ENCODE data around the gene POC5. TPM values are rescaled to one million over a fixed set of nuclear protein-coding genes. Genes with fewer than 3 reads are reported as not detected.

The POC5 gene
- total and polyA plus RNA-seq, 2 donors from 2014 or later: 6.1 to 12.1 TPM

DNA sequence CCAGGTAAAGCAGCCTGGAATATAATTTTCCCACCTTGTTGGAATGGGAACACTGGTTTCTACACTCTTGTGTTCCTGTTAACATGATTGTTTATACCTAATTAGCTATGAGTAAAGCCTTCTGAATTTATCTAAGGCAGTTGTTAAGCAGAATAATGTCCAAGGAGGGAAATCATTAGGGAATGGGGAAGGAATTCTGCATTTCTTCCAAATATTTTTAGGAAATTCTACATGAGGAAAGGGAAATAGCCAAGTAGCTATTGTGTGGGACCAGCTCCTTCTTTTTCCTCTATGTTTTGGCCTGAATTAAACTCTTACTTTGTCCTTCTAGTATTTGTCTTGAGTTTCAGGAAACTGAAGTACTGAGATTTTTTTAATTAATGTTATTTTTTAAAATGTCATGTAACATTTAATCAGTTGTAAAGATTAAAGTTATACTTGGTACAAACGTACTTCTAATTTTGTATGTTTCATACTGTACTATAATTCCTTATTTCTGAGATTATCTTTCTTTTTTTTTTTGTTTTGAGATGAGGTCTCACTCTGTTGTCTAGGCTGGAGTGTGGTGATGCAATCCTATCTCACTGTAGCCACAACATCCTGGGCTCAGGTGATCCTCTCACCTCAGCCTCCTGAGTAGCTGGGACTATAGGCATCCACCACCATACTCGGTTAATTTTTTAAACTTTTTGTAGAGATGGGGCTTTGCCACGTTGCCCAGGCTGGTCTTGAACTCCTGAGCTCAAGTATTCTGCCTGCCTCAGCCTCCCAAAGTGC lies 77.5 kb downstream of the POC5 start:
- DNase-seq (no peak), FAIRE-seq (no peak)
- Histone ChIP-seq H3K9ac (ENCODE audit: low read length in 3 of 3) (no peak overlapping the region), H3K9me3 (ENCODE audit: control insufficient read depth in 2 of 3, insufficient read depth in 1 of 3, low read length in 3 of 3) (no peaks in the 10 kb centered on the region), H3K4me1 (ENCODE audit: control insufficient read depth in 2 of 3, insufficient read depth in 2 of 3, low read depth in 1 of 3, low read length in 3 of 3) (no peaks in the 10 kb centered on the region), H3K4me3 (ENCODE audit: low read length in 3 of 3) (no peak overlapping the region), H3K27ac (ENCODE audit: low read depth in 2 of 2, low read length in 2 of 2) (no peak overlapping the region), H3K27me3 (ENCODE audit: control insufficient read depth, insufficient read depth, low read length) (no peaks in the 10 kb centered on the region), H3K36me3 (ENCODE audit: control insufficient read depth in 2 of 3, insufficient read depth in 3 of 3, low read length in 3 of 3) (no peaks in the 10 kb centered on the region)
- intact Hi-C loops (cut with DNase I): no loop called here
- TF ChIP-seq, protein P1, sequence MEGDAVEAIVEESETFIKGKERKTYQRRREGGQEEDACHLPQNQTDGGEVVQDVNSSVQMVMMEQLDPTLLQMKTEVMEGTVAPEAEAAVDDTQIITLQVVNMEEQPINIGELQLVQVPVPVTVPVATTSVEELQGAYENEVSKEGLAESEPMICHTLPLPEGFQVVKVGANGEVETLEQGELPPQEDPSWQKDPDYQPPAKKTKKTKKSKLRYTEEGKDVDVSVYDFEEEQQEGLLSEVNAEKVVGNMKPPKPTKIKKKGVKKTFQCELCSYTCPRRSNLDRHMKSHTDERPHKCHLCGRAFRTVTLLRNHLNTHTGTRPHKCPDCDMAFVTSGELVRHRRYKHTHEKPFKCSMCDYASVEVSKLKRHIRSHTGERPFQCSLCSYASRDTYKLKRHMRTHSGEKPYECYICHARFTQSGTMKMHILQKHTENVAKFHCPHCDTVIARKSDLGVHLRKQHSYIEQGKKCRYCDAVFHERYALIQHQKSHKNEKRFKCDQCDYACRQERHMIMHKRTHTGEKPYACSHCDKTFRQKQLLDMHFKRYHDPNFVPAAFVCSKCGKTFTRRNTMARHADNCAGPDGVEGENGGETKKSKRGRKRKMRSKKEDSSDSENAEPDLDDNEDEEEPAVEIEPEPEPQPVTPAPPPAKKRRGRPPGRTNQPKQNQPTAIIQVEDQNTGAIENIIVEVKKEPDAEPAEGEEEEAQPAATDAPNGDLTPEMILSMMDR (IDR thresholded peaks at IDR 0.05; ENCODE audit: borderline replicate concordance, extremely low read depth, insufficient read depth): no peak

DNA sequence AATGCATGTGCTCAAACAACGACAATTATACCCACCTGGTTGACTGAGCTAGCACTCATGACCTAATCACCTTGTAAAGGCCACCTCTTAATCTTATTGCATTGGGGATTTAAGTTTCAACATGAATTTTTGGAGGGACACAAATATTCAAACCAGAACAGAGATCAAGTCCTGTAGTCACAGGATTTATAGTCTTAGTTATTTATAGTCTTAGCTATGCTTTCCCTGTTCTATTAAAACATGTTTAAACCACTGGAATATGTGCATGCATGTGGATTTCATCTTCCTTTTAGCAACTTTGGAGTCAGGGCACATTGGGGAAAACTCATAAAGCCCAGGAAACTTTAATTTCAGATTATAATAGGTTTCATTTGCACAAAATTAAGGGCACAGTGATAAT lies 79.3 kb downstream of the POC5 start:
- intact Hi-C loops (cut with DNase I): no loop called here
- no peak for FAIRE-seq
- no peaks in the 10 kb centered on the region for H3K9me3 ChIP-seq (ENCODE audit: control insufficient read depth in 2 of 3, insufficient read depth in 1 of 3, low read length in 3 of 3)

DNA sequence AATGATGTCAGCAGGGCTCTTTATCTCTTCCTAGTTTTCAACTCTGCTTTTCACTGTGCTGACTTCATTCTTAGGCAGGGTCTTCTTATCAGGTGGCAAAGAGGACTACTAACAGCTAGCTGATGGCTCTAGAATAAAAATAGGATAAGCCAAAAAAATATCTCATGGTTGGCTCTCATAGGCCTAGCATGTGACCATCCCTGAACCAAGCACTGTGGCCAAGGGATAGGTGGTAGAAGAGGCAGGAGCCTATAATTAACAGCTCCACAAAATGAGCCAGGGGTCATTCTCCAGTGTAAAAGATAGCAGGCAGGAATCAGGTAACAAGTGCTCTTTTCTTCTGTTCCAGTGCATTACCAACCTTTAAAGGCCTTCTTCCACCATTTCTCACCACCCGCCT lies 84.9 kb downstream of the POC5 start:
- no peak for DNase-seq
- H3K27ac ChIP-seq (ENCODE audit: low read depth in 2 of 2, low read length in 2 of 2): no peak overlapping the region
- no peaks in the 10 kb centered on the region for H3K36me3 ChIP-seq (ENCODE audit: control insufficient read depth in 2 of 3, insufficient read depth in 3 of 3, low read length in 3 of 3)
- TF ChIP-seq, protein P1 (IDR thresholded peaks at IDR 0.05; ENCODE audit: borderline replicate concordance, extremely low read depth, insufficient read depth): no peak
- H3K4me1 ChIP-seq (ENCODE audit: control insufficient read depth in 2 of 3, insufficient read depth in 2 of 3, low read depth in 1 of 3, low read length in 3 of 3): no peaks in the 10 kb centered on the region
- intact Hi-C loops (cut with DNase I): no loop called here
- no peaks in the 10 kb centered on the region for H3K27me3 ChIP-seq (ENCODE audit: control insufficient read depth, insufficient read depth, low read length)
- no peak overlapping the region for H3K9ac ChIP-seq (ENCODE audit: low read length in 3 of 3)
- no peak overlapping the region for H3K4me3 ChIP-seq (ENCODE audit: low read length in 3 of 3)
- FAIRE-seq: no peak
- H3K9me3 ChIP-seq (ENCODE audit: control insufficient read depth in 2 of 3, insufficient read depth in 1 of 3, low read length in 3 of 3): no peaks in the 10 kb centered on the region

More for the DNA sequence above, 79.3 kb downstream of the POC5 start:
- no peaks in the 10 kb centered on the region for H3K4me1 ChIP-seq (ENCODE audit: control insufficient read depth in 2 of 3, insufficient read depth in 2 of 3, low read depth in 1 of 3, low read length in 3 of 3)
- no peak overlapping the region for H3K4me3 ChIP-seq (ENCODE audit: low read length in 3 of 3)
- H3K9ac ChIP-seq (ENCODE audit: low read length in 3 of 3): no peak overlapping the region
- no peaks in the 10 kb centered on the region for H3K27me3 ChIP-seq (ENCODE audit: control insufficient read depth, insufficient read depth, low read length)
- TF ChIP-seq, protein P1 (IDR thresholded peaks at IDR 0.05; ENCODE audit: borderline replicate concordance, extremely low read depth, insufficient read depth): no peak
- no peaks in the 10 kb centered on the region for H3K36me3 ChIP-seq (ENCODE audit: control insufficient read depth in 2 of 3, insufficient read depth in 3 of 3, low read length in 3 of 3)
- DNase-seq: no peak
- H3K27ac ChIP-seq (ENCODE audit: low read depth in 2 of 2, low read length in 2 of 2): no peak overlapping the region
